Type B pancreatic cell (in vitro differentiated cells): ENCODE data around the gene KCNIP3. TPM values are rescaled to one million over a fixed set of nuclear protein-coding genes. Genes with fewer than 3 reads are reported as not detected.
A peak's percentile ranks its signal among the peaks of the same experiment; 100 is the strongest.

ENCODE experiments used
- DNase-seq: peaks from one replicate; pipeline ENCODE4 v3.0.0; 2021; ENCODE audit warnings: mixed read lengths; ENCODE audit not compliant: unreplicated experiment; ENCODE audit errors: extremely low spot score
- H3K27ac Mint-ChIP-seq: 2 replicates; pipeline ENCODE4 v1.8.0; 2021; ENCODE audit warnings: mild to moderate bottlenecking, mixed read lengths
- H3K27me3 Mint-ChIP-seq: 2 replicates; pipeline ENCODE4 v1.8.0; 2021; ENCODE audit warnings: mixed read lengths
- H3K36me3 Mint-ChIP-seq: 2 replicates; pipeline ENCODE4 v1.8.0; 2021; ENCODE audit warnings: mixed read lengths
- H3K4me1 Mint-ChIP-seq: one replicate; pipeline ENCODE4 v1.8.0; 2021; ENCODE audit warnings: mixed read lengths; ENCODE audit not compliant: unreplicated experiment
- H3K4me3 Mint-ChIP-seq: 2 replicates; pipeline ENCODE4 v1.8.0; 2021; ENCODE audit warnings: mild to moderate bottlenecking, mixed read lengths
- H3K9me3 Mint-ChIP-seq: 2 replicates; pipeline ENCODE4 v1.8.0; 2021; ENCODE audit warnings: mixed read lengths
- CTCF ChIP-seq: fragments of 200-600 bp; sonication (generic); conservative IDR thresholded peaks from 2 replicates; pipeline ENCODE4 v1.5.0; 2021; ENCODE audit warnings: antibody characterized with exemption, mild to moderate bottlenecking
- total RNA-seq: library from RNA; stranded (reverse); gene quantifications from 2 replicates; pipeline ENCODE4 v1.2.1, GENCODE V29; 2021; ENCODE audit warnings: low replicate concordance

The KCNIP3 gene
- total RNA-seq, 1 donor from 2014 or later = 5.3 TPM

DNA sequence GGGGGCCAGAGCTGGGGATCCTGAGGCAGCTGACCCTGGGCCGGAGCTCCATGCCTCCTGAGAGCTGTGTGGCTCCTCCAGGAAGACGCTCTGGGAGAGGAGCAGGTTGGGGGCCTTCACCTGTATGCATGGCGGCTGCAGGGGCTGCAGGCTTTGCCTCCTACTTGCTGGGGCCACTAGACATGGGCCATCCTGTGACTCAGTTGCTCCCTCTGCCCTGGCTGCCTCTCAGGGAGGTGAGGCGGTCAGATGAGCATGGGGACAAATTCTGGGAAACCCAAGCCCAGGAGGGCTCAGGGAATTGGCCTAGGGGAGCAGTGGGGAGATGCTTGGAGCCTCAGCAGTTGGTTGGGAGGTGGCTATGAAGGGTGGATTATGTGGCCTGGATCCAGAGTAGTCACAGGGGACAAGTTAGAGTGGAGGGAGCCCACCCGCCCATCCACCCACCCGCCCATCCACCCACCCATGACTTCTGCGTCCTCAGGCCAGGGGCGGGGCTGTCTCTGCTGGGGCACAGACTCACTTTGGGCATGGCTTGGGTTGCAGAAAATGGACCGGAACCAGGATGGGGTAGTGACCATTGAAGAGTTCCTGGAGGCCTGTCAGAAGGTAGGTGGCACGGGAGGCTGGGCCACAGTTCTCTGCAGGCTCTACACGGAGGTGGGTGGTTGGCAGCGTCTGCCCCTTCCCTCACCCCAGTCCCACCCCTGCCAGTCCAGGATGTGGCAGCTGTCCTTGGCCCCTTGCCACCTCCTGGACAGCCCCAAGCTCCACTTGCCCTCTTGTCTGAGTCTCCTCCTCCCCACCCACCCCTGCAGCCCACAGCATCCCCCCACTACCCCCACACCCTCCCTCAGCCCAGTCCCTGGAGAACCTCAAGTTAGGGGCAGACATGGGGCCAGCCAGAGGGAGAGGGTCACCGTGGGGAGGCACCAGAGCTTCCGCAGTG is 85.8 kb downstream of the KCNIP3 start:
- Mint-ChIP-seq H3K4me1 (no peaks in the 10 kb centered on the region), H3K36me3 (no peaks in the 10 kb centered on the region), H3K27ac (no peak overlapping the region), H3K27me3 (peaks cover 9% of the 10 kb centered on the region), H3K9me3 (no peaks in the 10 kb centered on the region), H3K4me3 (no peak overlapping the region)
- peak; percentile 29 for DNase-seq
- no peak for TF ChIP-seq CTCF

GRCh38 chr2:95383635-95384027 is 86.5 kb downstream of the KCNIP3 start:
- H3K27ac Mint-ChIP-seq = no peak overlapping the region
- H3K4me3 Mint-ChIP-seq = no peak overlapping the region
- no peaks in the 10 kb centered on the region for H3K9me3 Mint-ChIP-seq
- no peak for TF ChIP-seq CTCF
- DNase-seq = peak; percentile 63
- no peaks in the 10 kb centered on the region for H3K4me1 Mint-ChIP-seq
- H3K36me3 Mint-ChIP-seq = no peaks in the 10 kb centered on the region
- H3K27me3 Mint-ChIP-seq = peaks cover 9% of the 10 kb centered on the region

DNA sequence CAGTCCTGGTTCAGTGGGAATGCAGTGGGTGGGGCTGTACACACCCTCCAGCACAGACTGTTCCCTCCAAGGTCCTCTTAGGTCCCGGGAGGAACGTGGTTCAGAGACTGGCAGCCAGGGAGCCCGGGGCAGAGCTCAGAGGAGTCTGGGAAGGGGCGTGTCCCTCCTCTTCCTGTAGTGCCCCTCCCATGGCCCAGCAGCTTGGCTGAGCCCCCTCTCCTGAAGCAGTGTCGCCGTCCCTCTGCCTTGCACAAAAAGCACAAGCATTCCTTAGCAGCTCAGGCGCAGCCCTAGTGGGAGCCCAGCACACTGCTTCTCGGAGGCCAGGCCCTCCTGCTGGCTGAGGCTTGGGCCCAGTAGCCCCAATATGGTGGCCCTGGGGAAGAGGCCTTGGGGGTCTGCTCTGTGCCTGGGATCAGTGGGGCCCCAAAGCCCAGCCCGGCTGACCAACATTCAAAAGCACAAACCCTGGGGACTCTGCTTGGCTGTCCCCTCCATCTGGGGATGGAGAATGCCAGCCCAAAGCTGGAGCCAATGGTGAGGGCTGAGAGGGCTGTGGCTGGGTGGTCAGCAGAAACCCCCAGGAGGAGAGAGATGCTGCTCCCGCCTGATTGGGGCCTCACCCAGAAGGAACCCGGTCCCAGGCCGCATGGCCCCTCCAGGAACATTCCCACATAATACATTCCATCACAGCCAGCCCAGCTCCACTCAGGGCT is 87.9 kb downstream of the KCNIP3 start:
- peak; percentile 65 for DNase-seq
- no peaks in the 10 kb centered on the region for H3K9me3 Mint-ChIP-seq
- H3K4me1 Mint-ChIP-seq = no peaks in the 10 kb centered on the region
- TF ChIP-seq CTCF = no peak
- no peaks in the 10 kb centered on the region for H3K36me3 Mint-ChIP-seq
- H3K27ac Mint-ChIP-seq = no peak overlapping the region
- H3K4me3 Mint-ChIP-seq = no peak overlapping the region
- H3K27me3 Mint-ChIP-seq = peaks cover 9% of the 10 kb centered on the region

GRCh38 chr2:95385570-95385984 is 88.4 kb downstream of the KCNIP3 start:
- no peaks in the 10 kb centered on the region for H3K4me1 Mint-ChIP-seq
- no peak for TF ChIP-seq CTCF

DNA sequence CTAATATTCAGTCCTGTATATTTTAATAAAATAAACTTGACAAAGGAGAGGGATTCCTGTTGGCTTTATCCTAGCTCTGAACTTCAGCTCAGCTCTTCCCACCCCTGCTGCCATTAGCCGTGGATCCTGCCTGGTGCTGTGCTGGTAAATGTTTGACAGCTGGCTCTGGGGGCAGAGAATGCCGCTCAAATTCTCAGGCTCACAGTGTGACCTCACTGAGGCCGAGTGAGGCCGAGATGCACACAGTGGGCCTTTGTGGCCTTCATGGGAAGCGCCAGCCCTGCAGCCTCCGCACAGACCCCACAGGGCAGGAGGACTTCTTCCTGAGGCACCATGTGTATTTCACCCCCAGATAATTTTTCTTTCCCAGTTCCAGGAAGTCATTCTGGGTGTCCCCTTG is 88.9 kb downstream of the KCNIP3 start:
- Mint-ChIP-seq H3K36me3 (no peaks in the 10 kb centered on the region), H3K9me3 (no peaks in the 10 kb centered on the region), H3K27ac (no peak overlapping the region), H3K4me3 (no peak overlapping the region), H3K27me3 (peaks cover 8% of the 10 kb centered on the region), H3K4me1 (no peaks in the 10 kb centered on the region)
- no peak for TF ChIP-seq CTCF
- peak; percentile 48 for DNase-seq

More at GRCh38 chr2:95385570-95385984, 88.4 kb downstream of the KCNIP3 start:
- H3K4me3 Mint-ChIP-seq = no peak overlapping the region
- H3K36me3 Mint-ChIP-seq = no peaks in the 10 kb centered on the region
- H3K9me3 Mint-ChIP-seq = no peaks in the 10 kb centered on the region
- H3K27me3 Mint-ChIP-seq = peaks cover 9% of the 10 kb centered on the region
- no peak overlapping the region for H3K27ac Mint-ChIP-seq
- DNase-seq = peak; percentile 51
